NAMALWA (cell line): ENCODE data around the gene GMPPA.
A peak's percentile ranks its signal among the peaks of the same experiment; 100 is the strongest.

Experiments
- DNase-seq: peaks from one replicate; pipeline ENCODE4 v3.0.0-alpha.2; 2015; ENCODE audit warnings: low spot score

The GMPPA gene

DNA sequence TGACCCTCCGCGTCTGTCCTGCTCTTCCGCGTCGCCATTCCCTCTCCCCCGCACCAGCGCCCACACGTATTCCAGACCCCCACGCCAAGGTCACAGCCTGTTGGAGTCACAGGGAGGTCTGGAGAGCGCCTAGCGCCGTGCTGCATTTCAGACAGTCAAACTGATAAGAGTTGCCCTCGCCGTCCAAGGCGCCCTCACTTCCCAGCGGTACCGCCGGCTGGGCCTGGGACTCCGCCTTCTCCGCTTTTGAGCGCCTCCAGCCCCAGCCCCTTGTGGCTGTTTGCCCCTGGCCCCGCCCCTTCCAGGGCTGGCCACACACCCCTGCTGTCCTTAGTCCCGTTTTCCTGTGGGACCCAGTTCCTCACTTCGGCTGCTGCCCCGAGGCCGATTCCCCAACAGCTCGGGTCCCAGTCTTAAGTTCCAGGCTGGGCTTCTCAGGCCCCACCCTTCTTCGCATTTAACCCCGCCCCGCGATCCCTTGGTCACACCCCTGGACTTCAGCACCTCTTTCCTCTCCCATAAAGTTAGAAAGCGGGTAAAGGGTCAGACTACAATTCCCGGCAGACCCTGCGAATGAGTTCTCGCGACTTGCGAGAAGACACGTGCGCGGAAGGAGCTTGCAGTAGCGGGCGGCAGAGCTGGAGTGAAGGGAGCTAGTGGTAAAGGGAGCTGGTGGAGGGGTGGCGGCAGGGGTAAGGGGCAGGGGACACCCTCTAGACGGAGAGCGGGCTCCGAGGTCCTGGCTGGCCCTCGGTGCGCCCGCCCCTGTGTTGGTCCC lies at the start of gene GMPPA:
GMPPA (plus strand) TSS at position 612 of the 778 bp plus-strand sequence. CDS start 1,085 bp downstream, outside the sequence.
- DNase-seq: peak; percentile 99

DNA sequence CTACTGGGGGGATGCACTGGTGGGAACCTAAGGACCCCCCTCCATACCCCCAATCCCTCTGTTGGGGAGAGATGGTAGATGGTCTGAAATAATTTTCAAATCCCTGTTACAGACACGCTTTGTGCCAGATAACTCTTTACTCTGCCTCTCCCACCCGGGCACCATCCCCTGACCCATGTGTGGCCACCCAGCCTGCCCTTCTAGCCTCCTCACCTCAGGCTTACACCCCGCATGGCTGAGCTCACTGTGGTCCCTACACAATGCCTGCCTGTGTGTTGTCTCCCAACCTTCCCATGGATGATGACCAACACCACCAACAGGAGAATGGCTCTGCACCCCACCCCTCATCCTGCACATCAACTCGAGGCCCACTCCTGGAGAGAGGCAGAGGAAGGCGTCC lies 49.1 kb upstream of the GMPPA start:
- no peak for DNase-seq

DNA sequence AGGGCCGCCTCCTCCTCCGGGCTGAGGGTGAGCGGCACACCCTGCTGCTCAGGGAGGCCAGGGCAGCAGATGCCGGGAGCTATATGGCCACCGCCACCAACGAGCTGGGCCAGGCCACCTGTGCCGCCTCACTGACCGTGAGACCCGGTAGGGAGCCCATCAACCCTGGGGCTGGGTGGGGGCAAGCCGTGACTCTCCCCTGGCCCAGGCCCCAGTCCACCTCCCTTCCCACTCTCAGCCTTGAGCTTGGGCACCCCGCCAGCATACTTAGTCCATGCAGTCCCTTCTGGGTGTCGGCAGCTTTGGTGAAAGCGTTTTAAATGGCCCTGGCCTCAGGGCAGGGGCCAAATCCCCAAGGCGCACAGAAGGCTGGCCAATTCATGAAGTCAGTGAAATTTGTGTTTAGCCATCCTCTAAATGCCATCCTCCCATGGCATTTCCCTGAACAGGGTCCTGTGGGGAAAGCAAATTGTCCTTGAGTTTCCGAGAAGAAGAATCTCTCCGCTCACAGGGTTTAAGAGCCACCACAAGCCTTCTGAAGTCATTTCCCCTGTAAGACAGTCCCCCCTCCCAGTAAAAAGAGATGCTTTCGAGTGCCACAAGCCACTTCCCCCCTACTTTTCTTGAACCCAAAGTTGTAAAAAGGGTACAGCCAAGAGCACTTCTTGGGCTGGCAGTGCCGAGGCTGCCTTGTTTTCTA lies 46.9 kb upstream of the GMPPA start:
- DNase-seq: no peak

DNA sequence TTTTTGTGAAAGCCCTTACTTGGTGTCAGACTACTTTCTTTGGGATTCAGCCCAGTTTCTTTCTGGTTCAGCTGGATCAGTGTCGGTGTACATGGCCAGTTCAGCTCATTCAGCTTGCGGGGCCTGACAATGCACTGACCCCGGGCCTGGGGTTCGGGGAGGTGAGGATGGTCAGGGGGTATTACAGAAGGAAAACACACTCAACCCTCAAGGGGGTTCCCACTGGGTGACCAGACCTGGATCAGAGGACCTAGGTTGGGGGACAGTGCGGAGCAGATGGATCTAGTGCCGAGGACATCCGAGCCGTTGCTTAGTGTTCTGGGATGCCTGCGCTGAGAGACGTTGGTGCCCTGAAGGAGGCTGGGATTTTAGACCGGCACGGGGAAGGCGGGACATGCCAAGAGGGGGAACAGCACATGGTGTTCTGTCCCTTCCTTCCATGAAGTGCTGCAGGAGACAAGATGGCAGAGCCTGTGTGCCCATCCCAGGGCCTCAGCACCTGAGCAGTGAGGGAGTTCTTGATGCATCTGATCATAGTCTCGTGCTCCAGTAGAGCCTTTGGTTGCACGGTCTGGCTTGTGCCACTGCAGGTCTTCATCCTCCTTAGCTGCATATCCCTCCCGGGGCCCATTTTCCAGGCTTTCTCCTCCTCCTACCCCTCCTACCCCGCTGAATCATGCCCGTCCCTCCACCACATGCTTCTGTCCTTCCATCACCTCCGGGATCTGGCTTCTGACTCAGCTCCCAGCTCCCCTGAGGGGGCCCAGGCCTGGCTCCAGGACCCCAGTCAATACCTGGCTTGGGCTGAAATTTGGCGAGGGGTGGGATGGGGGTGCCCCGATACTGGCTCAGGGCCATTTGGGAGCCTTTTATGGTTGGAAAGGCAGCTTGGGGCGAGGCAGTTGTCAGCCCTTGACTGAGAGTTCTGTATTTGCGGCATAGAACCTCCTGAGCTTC lies 46.1 kb upstream of the GMPPA start:
- no peak for DNase-seq

DNA sequence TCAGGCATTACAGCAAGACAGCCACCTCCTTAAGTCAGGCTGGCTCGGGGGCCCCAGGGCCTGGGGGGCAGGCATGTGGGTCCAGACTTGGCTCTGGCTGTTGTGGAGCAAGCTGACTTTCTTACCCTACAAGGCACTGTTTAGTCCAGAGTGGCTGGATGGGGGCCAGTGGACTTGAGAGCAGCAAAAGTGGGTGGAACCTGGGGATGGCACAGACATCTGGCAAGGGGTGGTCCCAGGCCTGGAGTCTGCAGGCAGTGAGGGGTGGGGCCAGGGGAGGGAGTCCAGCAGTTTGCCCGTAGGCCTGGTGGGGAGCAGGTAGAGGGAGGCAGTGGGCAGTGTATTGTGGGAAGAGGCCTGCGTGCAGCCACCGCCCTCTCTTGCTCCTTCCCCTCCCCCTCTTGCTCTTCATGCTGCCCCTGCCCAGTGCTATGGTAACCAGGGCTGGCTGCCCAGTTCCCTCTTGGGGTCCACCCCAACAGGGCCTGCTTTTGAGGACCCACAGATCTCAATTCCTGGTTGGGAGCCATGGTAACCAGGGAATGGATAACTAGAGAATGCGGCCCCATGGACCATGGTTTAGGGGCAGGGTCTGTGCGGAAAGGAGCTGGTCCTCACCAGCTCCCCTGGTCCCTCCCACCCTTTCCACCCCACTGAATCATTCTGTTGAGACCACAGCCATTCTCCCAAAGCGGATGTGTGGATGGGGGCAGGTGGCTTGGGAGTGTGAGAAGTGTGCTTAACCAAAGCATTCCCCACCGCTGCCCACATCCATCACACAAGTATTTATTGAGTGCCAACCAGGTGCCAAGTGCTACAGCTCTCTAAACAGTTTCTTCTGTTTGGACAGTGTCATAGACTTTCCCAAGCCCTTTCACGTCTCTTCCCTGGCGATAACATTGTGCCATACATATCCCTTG lies 44.8 kb upstream of the GMPPA start:
- no peak for DNase-seq

DNA sequence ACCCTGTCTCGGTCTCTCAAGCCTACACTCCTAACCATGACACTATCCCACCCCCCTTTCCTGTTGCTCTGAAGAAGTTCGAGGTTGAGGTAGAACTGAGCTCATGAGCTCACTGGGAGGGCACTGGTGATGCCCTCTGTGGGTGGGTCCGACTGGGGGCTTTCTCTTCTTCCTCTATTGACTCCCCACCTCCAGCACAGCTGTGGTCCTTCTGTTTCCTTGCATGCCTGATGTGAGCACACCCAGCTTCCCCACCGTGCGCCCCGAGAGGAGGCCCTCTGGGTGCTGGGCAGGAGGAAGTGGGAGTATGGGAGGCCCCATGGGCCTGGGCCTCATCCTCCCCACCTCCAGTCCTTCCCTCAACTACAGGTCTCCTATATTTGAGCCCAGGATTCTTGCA lies 43.1 kb upstream of the GMPPA start:
- no peak for DNase-seq

DNA sequence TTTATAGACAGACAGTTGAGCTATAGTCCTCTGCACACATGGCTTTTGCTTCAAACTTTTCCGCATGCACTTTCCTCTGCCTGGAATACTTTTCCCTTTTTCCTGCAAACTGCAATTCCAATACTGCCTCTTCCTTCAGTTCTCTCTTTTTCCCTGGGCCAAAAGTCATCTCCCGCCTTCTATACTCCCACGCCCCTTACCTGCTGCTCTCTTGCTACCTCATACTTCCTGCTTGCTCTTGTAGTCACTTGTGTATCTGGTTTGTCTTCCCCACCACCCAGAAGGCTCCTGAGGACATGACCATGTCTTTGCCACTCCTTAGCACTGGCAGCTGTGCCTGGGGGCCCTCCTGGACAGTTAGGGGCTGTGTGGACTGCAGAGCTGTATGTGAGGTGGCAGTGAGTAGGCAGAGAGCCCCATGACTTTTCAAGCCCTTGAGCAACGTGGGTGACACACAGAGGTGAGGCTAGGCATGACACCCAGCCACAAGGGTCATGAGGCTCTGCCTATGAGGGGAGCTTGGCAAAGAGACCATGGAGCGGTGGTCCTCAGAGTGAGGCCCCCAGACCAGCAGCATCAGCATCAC lies 40.8 kb upstream of the GMPPA start:
- peak; percentile 66 for DNase-seq

DNA sequence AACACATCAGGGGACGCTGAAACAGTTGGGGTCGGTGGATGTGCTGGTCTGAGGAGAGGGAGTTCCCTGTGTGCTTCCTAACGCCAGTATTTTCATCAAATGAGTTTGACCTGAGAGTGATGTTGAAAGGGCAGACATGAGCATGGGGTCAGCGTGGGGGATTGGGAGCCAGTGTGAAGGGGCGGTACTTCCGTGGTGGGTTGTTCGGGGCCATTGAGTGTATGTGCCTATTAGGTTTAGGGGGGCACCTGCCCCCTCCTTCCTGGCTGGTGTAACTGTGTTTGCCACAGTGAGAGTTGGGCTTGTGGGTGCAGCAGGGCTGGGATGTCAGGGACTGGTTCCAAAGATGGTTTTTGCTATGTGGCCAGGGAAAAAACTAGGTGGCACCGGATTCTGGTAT lies 39.7 kb upstream of the GMPPA start:
- no peak for DNase-seq

DNA sequence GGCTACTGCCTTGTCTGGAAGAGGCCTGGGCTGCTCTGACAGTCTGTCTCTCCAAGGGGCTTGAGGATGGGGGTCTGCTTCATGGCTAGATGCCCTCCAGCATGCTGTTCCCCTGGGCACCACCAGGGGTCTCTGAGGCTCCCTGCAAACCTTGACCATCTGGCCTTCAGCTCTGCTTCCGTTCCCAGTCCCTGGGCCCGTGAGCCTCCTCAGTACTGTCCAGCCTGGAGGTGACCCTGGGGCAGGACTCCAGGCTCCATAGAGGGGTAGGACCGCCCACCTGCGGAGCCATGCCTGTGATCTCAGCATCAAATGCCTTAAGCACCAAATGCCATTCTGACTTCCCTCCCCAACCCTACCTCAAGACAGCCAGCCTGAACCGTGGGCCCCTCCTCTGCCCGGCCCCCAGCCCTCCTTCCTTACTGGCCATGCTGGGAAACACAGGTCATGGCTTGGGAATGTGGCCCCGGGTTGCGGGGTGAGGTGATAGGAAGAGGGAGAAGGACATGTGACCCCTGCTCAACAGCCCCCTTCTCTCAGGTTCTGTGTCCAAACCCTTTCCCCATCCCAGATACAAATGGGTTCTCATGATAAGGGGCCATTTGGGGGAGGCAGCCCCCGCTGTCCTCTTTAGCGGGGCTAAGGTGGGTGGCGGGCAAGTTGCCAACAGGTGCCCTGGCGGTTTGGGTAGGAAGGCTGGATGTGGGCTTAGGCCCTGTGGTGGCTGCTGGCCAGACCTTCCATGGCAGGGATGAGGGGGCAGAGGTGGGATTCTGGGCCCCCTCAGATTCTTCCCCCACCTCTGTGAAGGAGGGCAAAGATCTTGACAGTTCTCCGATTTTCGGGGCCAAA lies 39.0 kb upstream of the GMPPA start:
- DNase-seq: peak; percentile 65

DNA sequence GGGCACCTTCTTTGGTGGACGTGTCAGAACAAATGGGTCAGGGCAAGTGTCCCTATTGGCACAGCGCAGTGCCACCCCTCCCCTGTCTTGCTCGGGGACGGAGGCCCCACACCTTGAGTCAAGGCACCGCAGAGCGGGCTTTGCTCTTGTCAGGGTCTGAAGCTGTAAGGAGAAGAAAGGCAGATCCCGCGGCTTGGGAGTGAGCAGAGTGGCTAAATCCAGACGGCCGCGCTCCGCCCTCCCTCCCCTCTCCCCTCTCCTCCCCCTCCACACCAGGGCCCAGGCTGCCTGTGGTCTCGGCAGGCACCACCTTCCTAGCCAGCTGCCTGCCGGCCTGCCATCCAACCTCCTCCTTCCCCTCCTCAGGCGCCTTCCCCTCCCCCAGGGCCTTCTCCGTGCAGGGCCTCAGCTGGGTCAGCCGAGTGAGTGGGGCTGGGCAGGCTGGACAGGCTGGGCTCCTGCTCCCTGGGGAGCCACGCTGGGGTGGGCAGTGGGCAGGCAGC lies 38.2 kb upstream of the GMPPA start:
- DNase-seq: no peak

DNA sequence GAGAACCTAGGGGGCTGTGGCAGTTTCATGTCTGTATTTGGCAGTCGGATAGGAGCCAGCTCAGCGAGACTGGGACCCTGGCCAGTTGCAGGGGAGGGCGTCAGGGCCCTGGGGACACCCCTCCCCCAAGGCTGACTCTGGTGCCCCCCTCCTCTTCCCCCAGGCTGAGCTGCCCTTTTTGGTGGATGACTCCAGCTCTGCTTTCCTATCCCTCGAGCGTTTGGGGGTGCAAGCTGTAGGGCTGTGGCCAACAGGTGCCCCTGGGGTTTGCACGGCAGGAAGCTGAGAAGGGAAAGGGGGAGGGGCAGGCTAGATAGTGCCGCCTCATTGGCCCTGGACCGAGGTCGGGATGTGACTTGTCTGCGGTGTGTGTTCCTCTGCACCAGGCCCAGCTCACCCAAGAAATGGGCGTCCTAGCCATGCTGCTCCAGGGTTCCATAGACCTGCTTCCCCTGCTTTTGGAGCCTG lies 37.6 kb upstream of the GMPPA start:
- no peak for DNase-seq

DNA sequence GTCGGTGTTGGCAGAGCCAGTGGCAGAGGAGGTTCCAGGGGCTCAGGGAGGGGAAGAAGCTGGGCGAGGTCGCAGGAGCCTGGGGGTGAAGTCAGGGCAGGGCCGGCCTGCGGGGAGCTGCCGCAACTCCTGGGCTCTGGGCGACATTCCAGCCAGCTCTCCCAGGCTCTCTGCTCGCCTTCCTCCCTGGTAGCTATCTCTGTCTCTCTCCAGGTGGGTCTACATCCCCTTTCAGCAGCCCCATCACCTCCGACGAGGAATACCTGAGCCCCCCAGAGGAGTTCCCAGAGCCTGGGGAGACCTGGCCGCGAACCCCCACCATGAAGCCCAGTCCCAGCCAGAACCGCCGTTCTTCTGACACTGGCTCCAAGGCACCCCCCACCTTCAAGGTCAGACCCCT lies 37.0 kb upstream of the GMPPA start:
- no peak for DNase-seq

DNA sequence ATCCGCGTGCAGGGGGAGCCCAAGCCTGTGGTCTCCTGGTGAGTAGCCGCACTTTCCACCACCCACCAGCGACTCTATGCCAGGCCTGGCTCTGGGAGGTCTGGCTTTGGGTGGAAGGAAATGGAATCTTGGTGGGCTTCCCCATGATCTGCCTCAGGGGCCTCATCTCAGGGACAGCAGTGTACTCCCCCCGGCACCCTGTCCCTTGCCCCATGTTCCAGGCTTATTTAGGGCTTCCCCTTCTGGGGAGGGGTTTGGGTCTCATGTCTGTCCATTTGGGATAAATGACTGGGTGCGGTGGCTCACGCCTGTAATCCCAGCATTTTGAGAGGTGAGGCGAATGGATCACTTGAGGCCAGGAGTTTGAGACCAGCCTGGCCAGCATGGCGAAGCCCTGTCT lies 36.3 kb upstream of the GMPPA start:
- no peak for DNase-seq

DNA sequence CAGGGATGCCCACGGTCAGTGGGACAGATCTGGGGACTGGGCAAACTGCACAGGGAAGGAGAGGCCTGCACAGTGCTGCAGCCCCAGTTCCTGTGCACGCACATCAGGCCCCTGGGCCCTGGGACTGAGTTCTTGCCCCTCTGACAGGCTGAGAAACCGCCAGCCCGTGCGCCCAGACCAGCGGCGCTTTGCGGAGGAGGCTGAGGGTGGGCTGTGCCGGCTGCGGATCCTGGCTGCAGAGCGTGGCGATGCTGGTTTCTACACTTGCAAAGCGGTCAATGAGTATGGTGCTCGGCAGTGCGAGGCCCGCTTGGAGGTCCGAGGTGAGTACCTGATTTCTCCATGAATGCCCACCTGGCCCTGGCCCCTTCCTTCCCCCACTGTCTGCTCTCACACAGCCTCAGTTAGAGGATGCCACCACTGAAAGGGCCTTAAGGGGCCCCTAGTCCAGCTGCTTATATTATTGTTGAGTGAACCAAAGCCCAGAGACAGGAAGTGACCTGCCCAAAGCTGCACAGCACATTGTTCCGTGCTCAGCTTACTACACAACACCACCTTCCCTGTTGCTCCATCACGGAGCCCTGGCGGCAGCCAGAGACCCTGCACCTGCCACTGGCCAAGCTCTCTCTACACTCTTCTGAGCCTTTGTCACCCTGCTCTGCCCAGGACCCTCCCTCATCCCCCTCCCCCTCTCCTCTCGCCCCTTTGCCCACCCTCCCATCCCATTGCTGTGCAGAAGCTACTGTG lies 34.2 kb upstream of the GMPPA start:
- no peak for DNase-seq

DNA sequence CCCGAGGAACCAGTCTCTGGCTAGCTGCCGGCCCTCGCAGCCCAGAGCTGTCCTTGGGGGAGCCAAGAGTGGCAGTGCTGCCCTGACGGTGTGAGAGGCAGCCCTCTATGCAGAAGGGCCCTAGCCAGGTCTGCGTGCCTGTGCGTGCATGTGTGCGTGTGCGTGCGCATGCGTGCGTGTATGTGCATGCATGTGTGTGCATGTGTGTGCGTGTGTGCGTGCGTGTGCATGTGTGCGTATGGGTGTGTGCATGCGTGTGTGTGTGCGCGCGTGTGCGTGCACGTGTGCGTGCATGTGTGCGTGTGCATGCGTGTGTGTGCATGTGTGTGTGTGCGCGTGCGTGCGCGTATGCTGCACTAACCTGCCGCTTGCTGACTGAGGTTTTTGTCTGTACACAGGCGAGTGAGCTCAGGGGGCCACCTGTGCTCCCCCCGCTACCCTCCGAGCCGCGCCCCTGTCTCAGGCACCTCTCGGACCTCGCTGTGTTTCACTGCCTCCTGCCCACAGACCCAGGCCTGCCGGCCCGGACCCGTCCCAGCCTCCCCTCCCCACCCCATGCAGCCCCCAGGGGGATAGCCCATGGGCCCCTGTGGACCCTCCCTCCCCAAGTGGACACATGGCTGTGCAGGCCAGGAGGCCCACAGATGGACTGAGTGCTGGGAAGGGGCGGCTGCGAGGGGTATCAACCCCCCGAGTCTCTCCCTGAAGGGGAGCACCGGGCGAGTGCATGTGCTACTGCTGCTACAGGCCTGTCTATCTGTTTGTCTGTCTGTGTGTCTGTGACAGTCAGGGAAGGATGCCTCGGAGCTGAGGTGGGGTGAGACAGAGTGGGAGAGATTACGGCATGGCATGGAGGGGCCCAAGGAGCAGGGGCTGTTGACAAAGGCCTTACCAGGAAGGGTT lies 32.8 kb upstream of the GMPPA start:
- no peak for DNase-seq

DNA sequence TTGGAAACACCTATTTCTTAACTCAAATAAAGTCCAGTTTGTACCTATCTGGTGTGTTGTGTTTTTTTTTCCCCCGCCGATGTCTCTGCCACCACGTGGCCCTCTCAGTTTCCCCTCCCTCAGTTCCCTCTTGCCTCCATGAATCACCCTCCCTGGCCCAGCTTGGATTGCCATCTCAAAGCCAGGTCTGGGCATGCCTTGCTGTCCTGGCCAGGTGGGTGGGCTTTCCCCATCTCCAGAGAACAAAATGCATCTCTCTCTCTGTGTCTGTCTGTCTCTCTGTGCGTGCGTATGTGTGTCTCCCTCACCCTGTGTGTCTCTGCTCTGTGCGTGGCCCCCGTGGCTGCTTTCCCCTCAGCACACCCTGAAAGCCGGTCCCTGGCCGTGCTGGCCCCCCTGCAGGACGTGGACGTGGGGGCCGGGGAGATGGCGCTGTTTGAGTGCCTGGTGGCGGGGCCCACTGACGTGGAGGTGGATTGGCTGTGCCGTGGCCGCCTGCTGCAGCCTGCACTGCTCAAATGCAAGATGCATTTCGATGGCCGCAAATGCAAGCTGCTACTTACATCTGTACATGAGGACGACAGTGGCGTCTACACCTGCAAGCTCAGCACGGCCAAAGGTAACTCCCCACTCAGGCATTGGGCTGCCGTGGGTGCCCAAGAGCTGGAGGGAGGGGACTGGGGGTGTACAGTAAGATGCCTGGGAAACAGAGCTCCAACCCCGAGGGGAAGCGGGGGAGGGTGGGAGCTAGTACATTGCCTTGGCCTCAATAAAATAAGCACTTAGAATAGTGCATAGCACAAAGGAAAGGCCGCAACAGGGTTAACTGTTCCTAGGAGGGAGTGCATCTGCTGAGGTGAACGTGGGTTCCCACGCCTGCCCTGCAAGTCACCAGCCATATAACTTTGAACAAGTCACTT lies 31.6 kb upstream of the GMPPA start:
- no peak for DNase-seq

DNA sequence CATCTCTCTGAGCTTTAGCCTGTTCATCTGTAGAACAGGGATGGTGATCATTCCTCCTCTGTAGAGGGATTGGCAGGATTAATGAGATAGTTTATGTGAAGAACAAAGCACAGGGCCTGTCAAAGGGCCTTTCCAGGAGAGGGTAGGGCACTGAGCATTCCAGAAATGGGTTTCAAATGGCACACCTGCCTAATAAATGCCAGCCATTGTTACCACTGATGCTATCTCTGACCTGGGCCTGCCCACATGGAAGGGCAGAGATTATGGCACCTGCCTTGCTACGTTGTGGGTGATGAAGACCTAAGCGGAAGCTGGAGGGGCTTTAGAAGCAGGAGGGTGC lies 31.0 kb upstream of the GMPPA start:
- no peak for DNase-seq
